HUES6 (cell line): ENCODE results near the gene LUM.

ENCODE experiments used
- H3K27ac ChIP-seq: 2 replicates; pipeline ENCODE4 v1.7.0; 2013; ENCODE audit warnings: low read depth, mild to moderate bottlenecking, low read length, inconsistent platforms
- H3K27me3 ChIP-seq: 2 replicates; pipeline ENCODE4 v1.6.1; 2013; ENCODE audit warnings: low read length; ENCODE audit not compliant: control insufficient read depth, insufficient read depth
- H3K36me3 ChIP-seq: 2 replicates; pipeline ENCODE4 v1.6.1; 2013; ENCODE audit warnings: low read length; ENCODE audit not compliant: control insufficient read depth, insufficient read depth
- H3K4me1 ChIP-seq: 2 replicates; pipeline ENCODE4 v1.6.1; 2013; ENCODE audit warnings: low read length; ENCODE audit not compliant: control insufficient read depth, insufficient read depth
- H3K4me3 ChIP-seq: 2 replicates; pipeline ENCODE4 v1.5.1; 2013; ENCODE audit warnings: low read depth, low read length
- H3K9ac ChIP-seq: one replicate; pipeline ENCODE4 v1.6.1; 2013; ENCODE audit warnings: mild to moderate bottlenecking, low read length
- H3K9me3 ChIP-seq: 2 replicates; pipeline ENCODE4 v1.6.1; 2013; ENCODE audit warnings: low read depth, low read length; ENCODE audit not compliant: control insufficient read depth, insufficient read depth

Gene LUM, protein sequence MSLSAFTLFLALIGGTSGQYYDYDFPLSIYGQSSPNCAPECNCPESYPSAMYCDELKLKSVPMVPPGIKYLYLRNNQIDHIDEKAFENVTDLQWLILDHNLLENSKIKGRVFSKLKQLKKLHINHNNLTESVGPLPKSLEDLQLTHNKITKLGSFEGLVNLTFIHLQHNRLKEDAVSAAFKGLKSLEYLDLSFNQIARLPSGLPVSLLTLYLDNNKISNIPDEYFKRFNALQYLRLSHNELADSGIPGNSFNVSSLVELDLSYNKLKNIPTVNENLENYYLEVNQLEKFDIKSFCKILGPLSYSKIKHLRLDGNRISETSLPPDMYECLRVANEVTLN

DNA sequence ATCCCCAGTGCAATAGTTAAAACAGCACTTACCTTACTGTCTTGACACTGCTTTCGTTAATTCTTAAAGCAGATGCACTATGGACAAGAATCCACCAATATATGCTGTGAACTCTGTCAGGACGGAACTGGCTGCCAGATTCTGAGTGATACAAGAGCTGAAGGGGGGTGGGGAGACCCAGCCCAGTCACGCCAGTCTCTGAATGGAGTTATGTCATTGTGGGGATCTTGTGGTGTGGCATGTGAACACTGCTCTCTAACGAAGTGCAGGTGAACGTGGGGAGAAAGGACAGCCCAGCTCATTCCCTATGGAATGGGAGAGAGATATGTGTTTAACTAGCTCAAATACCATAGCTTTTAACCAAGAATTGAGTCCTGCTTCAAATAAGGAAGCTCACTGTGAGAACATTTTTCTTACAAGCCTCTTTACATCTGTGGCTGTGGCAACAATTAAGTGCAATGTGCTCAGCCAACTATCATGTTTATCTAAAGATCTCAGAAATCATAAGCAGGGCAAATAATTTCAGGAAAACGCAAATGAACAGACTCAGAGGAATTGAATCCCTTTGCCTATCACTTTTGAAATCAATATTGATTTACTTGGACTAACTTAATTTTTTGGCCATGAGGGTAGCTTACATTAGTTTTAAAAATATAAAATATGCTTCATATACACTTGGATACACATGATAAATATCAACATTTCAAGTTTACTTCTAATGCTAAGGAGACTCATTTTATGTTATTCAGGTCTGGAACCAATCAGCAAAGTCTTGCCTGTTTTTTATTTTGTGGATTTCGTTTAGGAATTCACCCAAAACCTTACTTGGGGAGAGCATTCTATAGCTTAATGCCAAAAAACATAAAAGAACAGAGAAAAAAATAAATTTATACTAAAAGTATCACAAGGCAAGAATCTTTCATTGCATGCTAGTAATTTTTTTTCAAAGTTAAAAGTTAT, at the start of gene LUM:
TSS of gene LUM (minus strand) at position 129 of the 960 bp plus-strand sequence. CDS start 2,515 bp downstream, outside the sequence.
- no peaks in the 10 kb centered on the region for H3K36me3 ChIP-seq
- H3K9ac ChIP-seq = no peak within 1 kb of the TSS
- H3K27ac ChIP-seq = no peak within 1 kb of the TSS
- no peaks in the 10 kb centered on the region for H3K9me3 ChIP-seq
- 0 out of 2 replicates have a peak, but pooled peaks cover 3% of the 10 kb centered on the region for H3K4me1 ChIP-seq
- no peaks in the 10 kb centered on the region for H3K27me3 ChIP-seq
- no peak within 1 kb of the TSS; the same call in 1 of the 2 replicates for H3K4me3 ChIP-seq

DNA sequence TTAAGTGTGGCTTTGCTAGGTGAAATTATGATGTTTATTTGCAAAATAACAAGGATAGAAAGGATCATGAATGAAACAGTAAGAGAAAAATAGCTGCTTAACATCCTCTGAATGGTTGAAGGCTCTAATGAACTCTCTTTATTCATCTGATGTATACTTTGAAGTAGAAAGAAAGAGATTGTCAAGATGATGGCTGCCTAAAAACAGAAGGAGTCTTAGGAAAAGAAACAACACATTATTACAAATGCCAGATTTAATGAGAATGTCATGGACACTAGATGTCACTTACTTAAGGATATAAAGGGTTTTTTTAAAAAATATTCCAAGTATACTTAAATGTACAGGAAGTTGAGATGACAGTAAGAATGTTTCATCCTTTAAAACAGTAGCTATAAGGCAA, 49.7 kb upstream of the LUM start:
- H3K27me3 ChIP-seq = no peaks in the 10 kb centered on the region
- H3K4me1 ChIP-seq = no peaks in the 10 kb centered on the region
- no peaks in the 10 kb centered on the region for H3K9me3 ChIP-seq
- H3K4me3 ChIP-seq = no peak overlapping the region
- H3K9ac ChIP-seq = no peak overlapping the region
- H3K36me3 ChIP-seq = no peaks in the 10 kb centered on the region
- H3K27ac ChIP-seq = no peak overlapping the region

DNA sequence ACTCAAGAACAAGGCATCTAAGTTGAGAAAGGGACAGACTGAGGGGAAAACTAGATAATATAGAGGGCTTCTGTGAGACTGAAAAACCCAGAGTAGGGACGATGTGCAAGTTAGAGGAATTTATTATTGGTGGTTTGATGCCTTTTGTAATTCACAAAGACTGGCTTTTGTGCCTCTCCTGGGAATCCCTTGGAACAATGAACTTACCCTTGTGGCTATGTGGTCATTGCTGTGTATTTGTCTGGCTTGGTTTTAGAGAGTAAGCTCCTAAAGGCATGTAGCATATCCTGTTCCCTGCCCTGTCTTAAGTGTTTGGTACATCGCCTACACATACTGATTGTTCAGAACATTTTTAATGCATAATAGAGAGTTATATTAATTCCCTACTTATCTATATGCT, 44.7 kb upstream of the LUM start:
- no peaks in the 10 kb centered on the region for H3K4me1 ChIP-seq
- H3K27ac ChIP-seq = no peak overlapping the region
- no peaks in the 10 kb centered on the region for H3K9me3 ChIP-seq
- no peaks in the 10 kb centered on the region for H3K36me3 ChIP-seq
- no peak overlapping the region for H3K4me3 ChIP-seq
- no peak overlapping the region for H3K9ac ChIP-seq
- no peaks in the 10 kb centered on the region for H3K27me3 ChIP-seq

DNA sequence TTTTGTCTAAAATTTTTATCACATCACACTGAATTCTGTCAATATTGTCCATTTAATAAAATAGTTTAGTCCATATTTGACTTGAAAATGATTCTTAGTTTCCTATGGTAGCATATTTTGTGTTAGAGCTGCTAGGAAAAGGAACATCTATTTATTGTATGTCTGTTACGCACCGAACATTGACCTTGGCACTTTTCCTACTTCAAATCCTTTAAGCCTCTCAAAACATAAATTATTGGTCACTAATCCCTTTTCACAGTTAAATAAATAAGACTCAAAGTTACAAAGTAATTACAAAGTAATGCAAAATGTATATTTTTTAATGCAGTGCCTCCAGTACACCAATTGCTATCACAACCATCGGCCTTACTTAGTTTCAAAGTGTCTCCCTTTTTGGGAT, 42.8 kb upstream of the LUM start:
- Histone ChIP-seq H3K9me3 (no peaks in the 10 kb centered on the region), H3K27ac (no peak overlapping the region), H3K4me3 (no peak overlapping the region), H3K4me1 (no peaks in the 10 kb centered on the region), H3K36me3 (no peaks in the 10 kb centered on the region), H3K27me3 (no peaks in the 10 kb centered on the region), H3K9ac (no peak overlapping the region)

DNA sequence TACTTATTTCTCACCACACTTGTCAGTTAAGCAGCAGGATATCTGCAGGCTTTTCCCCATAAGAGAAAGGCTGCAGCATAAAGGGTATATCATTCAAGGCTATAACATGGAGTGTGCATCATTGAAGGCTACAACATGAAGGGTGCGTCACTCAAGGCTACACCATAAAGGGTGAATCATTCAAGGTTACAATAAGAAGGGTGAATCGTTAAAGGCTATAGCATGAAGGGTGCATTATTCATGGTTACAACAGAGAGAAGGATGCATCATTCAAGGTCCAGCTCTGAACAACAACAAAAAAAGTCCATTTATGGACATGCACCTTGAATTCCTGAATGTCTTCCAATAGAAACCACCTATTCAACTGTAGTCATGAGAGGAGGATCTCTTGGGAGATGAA, 32.8 kb upstream of the LUM start:
- H3K4me1 ChIP-seq = no peaks in the 10 kb centered on the region
- H3K27ac ChIP-seq = no peak overlapping the region
- H3K36me3 ChIP-seq = no peaks in the 10 kb centered on the region
- H3K27me3 ChIP-seq = no peaks in the 10 kb centered on the region
- no peaks in the 10 kb centered on the region for H3K9me3 ChIP-seq
- H3K4me3 ChIP-seq = no peak overlapping the region
- no peak overlapping the region for H3K9ac ChIP-seq

DNA sequence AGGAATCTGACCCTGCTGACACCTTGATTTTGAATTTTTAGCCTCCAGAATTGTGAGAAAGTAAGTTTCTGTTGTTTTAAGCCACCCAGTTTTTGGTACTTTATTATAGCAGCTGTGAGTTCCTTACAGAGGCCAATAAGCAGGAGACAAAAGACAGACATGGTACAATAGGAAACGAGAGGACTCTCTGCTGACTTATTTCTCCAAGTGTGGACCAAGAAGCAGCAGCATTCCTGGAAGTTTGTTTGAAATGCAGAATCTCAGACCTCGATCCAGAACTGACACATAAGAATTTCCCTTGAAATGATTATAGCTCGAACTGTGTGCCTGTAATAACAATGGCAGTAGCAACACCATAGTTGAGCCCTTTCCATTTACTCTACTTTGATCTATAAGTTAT, 31.9 kb upstream of the LUM start:
- Histone ChIP-seq H3K4me1 (no peaks in the 10 kb centered on the region), H3K27me3 (no peaks in the 10 kb centered on the region), H3K36me3 (no peaks in the 10 kb centered on the region), H3K27ac (no peak overlapping the region), H3K9me3 (no peaks in the 10 kb centered on the region), H3K9ac (no peak overlapping the region), H3K4me3 (no peak overlapping the region)

DNA sequence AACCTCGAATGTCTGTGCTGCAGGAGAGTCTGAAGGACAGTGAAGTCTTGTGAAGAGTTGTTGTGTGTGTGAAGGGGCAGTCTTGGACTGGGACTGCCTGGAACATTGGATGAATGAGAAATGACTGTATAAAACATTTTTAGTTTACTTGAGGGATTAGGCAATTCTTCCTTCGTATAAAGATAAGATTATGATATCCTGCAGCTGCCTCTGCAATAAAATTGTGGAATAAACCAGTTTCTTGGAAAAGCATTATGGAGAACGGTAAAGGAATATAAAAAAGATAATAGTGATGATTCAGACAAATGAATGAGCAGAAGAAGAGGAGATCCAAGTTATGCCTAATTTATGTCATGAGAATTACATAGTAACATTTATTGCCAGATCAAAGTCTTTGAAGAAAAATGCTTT, 30.9 kb upstream of the LUM start:
- H3K9me3 ChIP-seq = no peaks in the 10 kb centered on the region
- H3K36me3 ChIP-seq = no peaks in the 10 kb centered on the region
- no peak overlapping the region for H3K4me3 ChIP-seq
- H3K9ac ChIP-seq = no peak overlapping the region
- H3K27me3 ChIP-seq = no peaks in the 10 kb centered on the region
- no peaks in the 10 kb centered on the region for H3K4me1 ChIP-seq
- H3K27ac ChIP-seq = no peak overlapping the region

DNA sequence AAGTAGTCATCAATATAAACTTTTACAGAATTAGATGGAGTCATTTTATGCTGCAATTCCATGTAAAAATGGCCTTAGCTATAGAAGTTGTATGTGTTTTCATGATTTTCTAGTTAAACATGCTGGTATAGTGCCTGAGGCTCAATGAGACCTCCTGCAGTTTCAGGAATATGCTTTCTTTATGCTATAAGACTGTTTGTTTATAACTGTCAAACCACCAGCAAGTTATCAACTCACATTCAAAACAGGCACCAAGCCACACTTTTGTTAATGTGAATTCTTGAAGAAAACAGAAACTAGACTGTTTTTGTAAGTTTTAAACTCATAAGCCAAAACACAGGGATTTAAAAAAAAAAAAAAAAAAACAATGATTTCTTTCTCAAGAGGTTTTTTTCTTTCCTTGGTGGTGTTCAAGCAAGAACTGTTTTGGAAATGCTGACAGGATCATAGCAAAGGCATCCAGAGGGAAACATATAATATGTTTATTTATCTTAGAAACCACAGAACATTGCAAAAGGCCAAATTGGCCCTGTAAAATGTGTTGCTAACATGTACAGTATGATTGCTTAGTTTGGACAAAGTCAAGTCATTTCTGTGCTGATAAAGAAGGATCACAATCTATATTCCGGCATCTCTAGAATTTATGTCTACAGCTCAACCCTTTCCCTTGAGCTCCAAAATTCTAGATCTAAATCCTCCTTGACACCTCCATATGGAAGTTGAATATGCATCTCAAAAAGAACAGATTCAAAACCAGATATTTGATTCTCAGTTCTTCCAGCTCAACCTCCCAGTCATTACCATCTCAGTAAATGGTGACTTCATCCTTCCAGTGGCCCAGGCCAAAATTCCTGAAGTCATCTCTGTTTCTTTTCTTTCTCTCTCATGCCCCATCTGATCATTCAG, 29.0 kb upstream of the LUM start:
- no peak overlapping the region for H3K9ac ChIP-seq
- no peak overlapping the region for H3K27ac ChIP-seq
- no peaks in the 10 kb centered on the region for H3K36me3 ChIP-seq
- no peak overlapping the region for H3K4me3 ChIP-seq
- H3K27me3 ChIP-seq = no peaks in the 10 kb centered on the region
- no peaks in the 10 kb centered on the region for H3K9me3 ChIP-seq
- H3K4me1 ChIP-seq = no peaks in the 10 kb centered on the region

DNA sequence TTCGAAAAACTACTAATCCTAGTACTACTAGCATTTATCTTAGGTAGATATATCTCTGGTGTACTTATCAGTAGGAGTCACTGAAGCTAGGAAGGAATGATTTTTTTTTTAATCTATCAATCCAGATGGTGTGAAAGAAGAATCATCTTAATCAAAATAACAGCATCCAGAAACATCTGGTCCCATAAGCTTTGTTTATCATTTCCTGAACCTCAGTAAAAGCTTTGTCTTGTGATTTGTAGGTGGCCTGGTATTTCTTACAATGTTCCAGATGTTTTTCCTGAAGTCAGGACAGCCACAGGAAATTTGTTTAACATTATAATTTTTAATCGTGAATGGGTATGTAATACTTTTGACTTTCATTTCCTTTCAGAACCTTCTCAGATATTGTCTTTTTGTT, 28.0 kb upstream of the LUM start:
- H3K27me3 ChIP-seq = no peaks in the 10 kb centered on the region
- no peaks in the 10 kb centered on the region for H3K36me3 ChIP-seq
- H3K27ac ChIP-seq = no peak overlapping the region
- no peaks in the 10 kb centered on the region for H3K4me1 ChIP-seq
- H3K9me3 ChIP-seq = no peaks in the 10 kb centered on the region
- H3K4me3 ChIP-seq = no peak overlapping the region
- no peak overlapping the region for H3K9ac ChIP-seq

DNA sequence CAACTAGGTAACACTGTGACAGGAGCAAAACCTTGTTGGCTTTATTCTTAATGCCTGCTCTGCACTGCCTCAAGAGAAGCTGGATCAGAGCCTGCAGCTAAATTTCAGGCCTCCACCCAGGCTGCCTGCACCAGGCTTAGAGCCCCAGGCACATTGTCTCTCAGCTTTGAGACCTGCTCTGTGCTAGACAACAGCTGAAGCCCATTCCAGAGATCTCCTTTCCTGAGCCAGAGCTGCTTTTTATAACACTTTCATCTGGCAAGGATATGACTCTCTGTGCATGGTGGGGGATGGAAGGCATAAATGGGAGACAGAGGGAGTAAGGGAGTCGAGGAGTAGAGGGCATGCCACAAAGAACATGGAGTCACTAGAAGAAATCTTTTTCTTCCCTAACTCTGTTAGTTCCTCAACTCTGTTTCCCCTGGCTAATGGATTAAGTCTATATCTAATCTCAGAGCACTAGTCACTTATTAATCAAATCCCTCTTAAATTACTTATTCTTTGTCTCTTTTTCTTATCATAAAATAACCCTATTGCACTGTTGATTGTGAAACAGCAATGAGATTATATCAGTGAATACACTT, 27.1 kb upstream of the LUM start:
- H3K9ac ChIP-seq = no peak overlapping the region

More for the DNA sequence above, 27.1 kb upstream of the LUM start:
- Histone ChIP-seq H3K9me3 (no peaks in the 10 kb centered on the region), H3K4me1 (no peaks in the 10 kb centered on the region), H3K36me3 (no peaks in the 10 kb centered on the region), H3K4me3 (no peak overlapping the region), H3K27ac (no peak overlapping the region), H3K27me3 (no peaks in the 10 kb centered on the region)
